DND-41 (cell line): Measurements from ENCODE around the gene CNTN5.

Source experiments
- ATAC-seq: fragments of 200-7000 bp; cut with Tn5 transposase; 3 replicates; pipeline ENCODE4 v1.9.1; 2021; ENCODE audit warnings: low read depth; ENCODE audit not compliant: insufficient read depth
- DNase-seq: peaks from one replicate; pipeline ENCODE4 v3.0.0-alpha.2; 2020
- H2AFZ ChIP-seq: 2 replicates; pipeline ENCODE4 v1.6.0; 2012; ENCODE audit warnings: low read depth, low read length
- H3K27ac ChIP-seq: 2 replicates; pipeline ENCODE4 v1.5.1; 2012; ENCODE audit warnings: low read length, inconsistent platforms
- H3K27me3 ChIP-seq: fragments of 200-600 bp; sonication (generic); 2 replicates; pipeline ENCODE4 v1.6.0; 2012; ENCODE audit warnings: low read length, mild to moderate bottlenecking, inconsistent platforms; ENCODE audit not compliant: insufficient read depth, poor library complexity
- H3K36me3 ChIP-seq: 2 replicates; pipeline ENCODE4 v1.5.1; 2012; ENCODE audit warnings: low read length, inconsistent platforms; ENCODE audit not compliant: insufficient read depth
- H3K4me1 ChIP-seq: 2 replicates; pipeline ENCODE4 v1.5.1; 2012; ENCODE audit warnings: mild to moderate bottlenecking, low read length; ENCODE audit not compliant: insufficient read depth
- H3K4me2 ChIP-seq: 2 replicates; pipeline ENCODE4 v1.6.0; 2012; ENCODE audit warnings: mild to moderate bottlenecking, moderate library complexity, low read length, inconsistent platforms; ENCODE audit not compliant: insufficient read depth
- H3K4me3 ChIP-seq, 2 experiments: fragments of 200-600 bp in 1 of 2; shearing (Covaris generic) in 1 of 2; 2 replicates each; pipeline ENCODE4 v1.5.1; 2012 to 2016; ENCODE audit warnings: inconsistent platforms in 2 of 2, low read length in 2 of 2, mild to moderate bottlenecking in 2 of 2, low read depth in 1 of 2, moderate library complexity in 1 of 2
- H3K79me2 ChIP-seq: 2 replicates; pipeline ENCODE4 v1.6.0; 2012; ENCODE audit warnings: low read length, inconsistent platforms; ENCODE audit not compliant: insufficient read depth
- H3K9ac ChIP-seq: 2 replicates; pipeline ENCODE4 v1.6.0; 2012; ENCODE audit warnings: low read depth, mild to moderate bottlenecking, inconsistent platforms, low read length, moderate library complexity
- H3K9me3 ChIP-seq: 2 replicates; pipeline ENCODE4 v1.5.1; 2012; ENCODE audit warnings: low read length, moderate library complexity, mild to moderate bottlenecking, inconsistent platforms; ENCODE audit not compliant: insufficient read depth, severe bottlenecking
- H4K20me1 ChIP-seq: 2 replicates; pipeline ENCODE4 v1.6.0; 2012; ENCODE audit warnings: low read length; ENCODE audit not compliant: insufficient read depth
- CTCF ChIP-seq: IDR thresholded peaks from 2 replicates; pipeline ENCODE4 v1.5.1; 2012; ENCODE audit warnings: borderline replicate concordance, low read length, moderate library complexity, mild to moderate bottlenecking; ENCODE audit not compliant: poor library complexity, severe bottlenecking; ENCODE audit errors: extremely low read depth
- EZH2 ChIP-seq: IDR thresholded peaks from 3 replicates; pipeline ENCODE4 v1.6.1; 2012; ENCODE audit warnings: borderline replicate concordance, low read depth, mild to moderate bottlenecking, moderate library complexity, low read length, inconsistent platforms; ENCODE audit not compliant: severe bottlenecking

The CNTN5 gene

GRCh38 chr11:100182350-100182749, 1161.6 kb downstream of the CNTN5 start:
- Histone ChIP-seq H3K4me1 (no peaks in the 10 kb centered on the region), H3K79me2 (no peaks in the 10 kb centered on the region), H3K9ac (no peak overlapping the region), H3K4me2 (no peak overlapping the region), H3K36me3 (no peaks in the 10 kb centered on the region), H2AFZ (no peak overlapping the region), H3K27me3 (no peaks in the 10 kb centered on the region), H3K27ac (no peak overlapping the region), H3K4me3 (no peak overlapping the region), H4K20me1 (no peaks in the 10 kb centered on the region), H3K9me3 (no peaks in the 10 kb centered on the region)
- TF ChIP-seq EZH2: no peak
- no peak for TF ChIP-seq CTCF
- DNase-seq (no peak), ATAC-seq (no peak)

- DNase-seq (no peak), ATAC-seq (no peak)
- no peak overlapping the region for H3K27ac ChIP-seq
- no peaks in the 10 kb centered on the region for H4K20me1 ChIP-seq
- H3K27me3 ChIP-seq: no peaks in the 10 kb centered on the region
- no peak overlapping the region for H3K9ac ChIP-seq
- H3K4me2 ChIP-seq: no peak overlapping the region
- H2AFZ ChIP-seq: no peak overlapping the region
- H3K4me3 ChIP-seq: no peak overlapping the region
- no peaks in the 10 kb centered on the region for H3K79me2 ChIP-seq
- H3K9me3 ChIP-seq: no peaks in the 10 kb centered on the region
- H3K4me1 ChIP-seq: no peaks in the 10 kb centered on the region
- TF ChIP-seq EZH2 (no peak), CTCF (no peak)
- H3K36me3 ChIP-seq: no peaks in the 10 kb centered on the region
These were observed 1162.2 kb downstream of the CNTN5 start for GRCh38 chr11:100182927-100183326.

GRCh38 chr11:100185588-100185987, 1164.8 kb downstream of the CNTN5 start:
- no peak for TF ChIP-seq CTCF
- TF ChIP-seq EZH2: no peak
- H3K4me3 ChIP-seq: no peak overlapping the region
- H3K27ac ChIP-seq: no peak overlapping the region
- H3K79me2 ChIP-seq: no peaks in the 10 kb centered on the region
- DNase-seq (no peak), ATAC-seq (no peak)
- H3K36me3 ChIP-seq: no peaks in the 10 kb centered on the region
- H3K9ac ChIP-seq: no peak overlapping the region
- no peaks in the 10 kb centered on the region for H3K4me1 ChIP-seq
- no peak overlapping the region for H3K4me2 ChIP-seq
- no peaks in the 10 kb centered on the region for H3K27me3 ChIP-seq
- H2AFZ ChIP-seq: no peak overlapping the region
- H3K9me3 ChIP-seq: no peaks in the 10 kb centered on the region
- H4K20me1 ChIP-seq: no peaks in the 10 kb centered on the region

GRCh38 chr11:100188137-100188783, 1167.5 kb downstream of the CNTN5 start:
- Histone ChIP-seq H3K9ac (no peak overlapping the region), H3K36me3 (no peaks in the 10 kb centered on the region), H3K4me3 (no peak overlapping the region), H3K27ac (no peak overlapping the region), H2AFZ (no peak overlapping the region), H3K79me2 (no peaks in the 10 kb centered on the region), H4K20me1 (no peaks in the 10 kb centered on the region), H3K4me2 (no peak overlapping the region), H3K4me1 (no peaks in the 10 kb centered on the region), H3K9me3 (no peaks in the 10 kb centered on the region), H3K27me3 (no peaks in the 10 kb centered on the region)
- DNase-seq (no peak), ATAC-seq (no peak)
- TF ChIP-seq CTCF: no peak
- TF ChIP-seq EZH2: no peak
